Brain pericyte (primary cell): Measurements from ENCODE around the gene IMMP2L.
"Not testable (repeated sequence)": the region's sequence is repeated elsewhere in the genome, so short reads cannot be mapped to it uniquely, and the experiment has no call there.

Source experiments
- DNase-seq: peaks from one replicate; pipeline ENCODE4 v3.0.0-alpha.2; 2012; ENCODE audit warnings: low read depth, low spot score

IMMP2L gene

GRCh38 chr7:111264981-111265380, 297.3 kb downstream of the IMMP2L start:
- DNase-seq = no peak

GRCh38 chr7:111264111-111264868, 298.0 kb downstream of the IMMP2L start:
- DNase-seq = no peak

DNA sequence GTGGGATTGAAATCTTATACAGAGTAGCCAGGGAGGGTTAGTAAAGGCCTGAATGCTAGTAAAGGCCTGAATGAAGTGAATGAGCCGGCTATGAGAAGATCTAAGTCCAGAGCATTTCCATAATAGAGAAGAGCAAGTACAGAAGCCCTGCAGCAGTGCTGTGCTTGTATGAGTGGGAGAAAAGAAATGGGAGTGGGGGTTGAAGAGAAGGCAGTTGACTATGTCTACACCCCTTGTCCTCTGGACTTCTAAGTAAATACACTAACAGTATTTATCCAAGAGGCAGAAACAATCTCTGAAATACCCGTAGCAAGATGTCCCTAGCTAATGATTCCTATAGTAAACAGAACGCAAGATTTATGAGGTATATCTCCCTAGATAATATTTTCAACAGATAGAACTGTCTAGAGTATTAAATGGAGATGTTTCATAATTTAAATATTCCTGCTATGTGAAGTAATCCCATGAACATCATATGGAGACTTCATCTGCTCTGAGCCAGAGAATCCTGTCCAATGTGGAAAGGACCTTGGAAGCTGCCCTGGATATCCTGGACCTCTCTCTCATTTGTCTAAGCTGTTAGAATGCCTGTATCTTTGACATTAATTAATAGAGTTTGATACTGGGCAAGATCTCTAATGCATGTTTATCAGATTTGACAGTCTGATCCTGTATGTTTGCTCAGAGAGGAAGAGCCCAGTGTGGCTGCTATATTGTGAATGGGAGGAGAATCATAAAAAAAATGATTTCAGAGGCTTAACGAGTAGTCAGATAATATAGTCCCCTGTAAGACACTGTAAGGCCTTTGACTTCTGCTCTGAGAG, 299.8 kb downstream of the IMMP2L start:
- no peak for DNase-seq

GRCh38 chr7:111261496-111261895, 300.8 kb downstream of the IMMP2L start:
- no peak for DNase-seq

GRCh38 chr7:111259991-111260390, 302.3 kb downstream of the IMMP2L start:
- DNase-seq = no peak

GRCh38 chr7:111256391-111256790, 305.9 kb downstream of the IMMP2L start:
- DNase-seq = no peak

GRCh38 chr7:111255576-111255975, 306.7 kb downstream of the IMMP2L start:
- DNase-seq = no peak

DNA sequence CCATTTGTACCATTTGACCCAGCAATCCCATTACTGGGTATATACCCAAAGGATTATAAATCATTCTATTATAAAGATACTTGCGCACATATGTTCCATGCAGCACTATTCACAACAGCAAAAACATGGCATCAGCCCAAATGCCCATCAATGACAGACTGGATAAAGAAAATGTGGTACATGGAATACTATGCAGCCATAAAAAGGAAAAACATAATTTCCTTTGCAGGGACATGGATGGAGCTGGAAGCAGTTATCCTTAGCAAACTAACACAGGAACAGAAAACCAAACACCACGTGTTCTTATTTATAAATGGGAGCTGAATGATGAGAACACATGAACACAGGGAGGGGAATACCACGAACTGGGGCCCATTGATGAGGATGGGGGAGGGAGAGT, 310.9 kb downstream of the IMMP2L start:
- not testable (repeated sequence) for DNase-seq

DNA sequence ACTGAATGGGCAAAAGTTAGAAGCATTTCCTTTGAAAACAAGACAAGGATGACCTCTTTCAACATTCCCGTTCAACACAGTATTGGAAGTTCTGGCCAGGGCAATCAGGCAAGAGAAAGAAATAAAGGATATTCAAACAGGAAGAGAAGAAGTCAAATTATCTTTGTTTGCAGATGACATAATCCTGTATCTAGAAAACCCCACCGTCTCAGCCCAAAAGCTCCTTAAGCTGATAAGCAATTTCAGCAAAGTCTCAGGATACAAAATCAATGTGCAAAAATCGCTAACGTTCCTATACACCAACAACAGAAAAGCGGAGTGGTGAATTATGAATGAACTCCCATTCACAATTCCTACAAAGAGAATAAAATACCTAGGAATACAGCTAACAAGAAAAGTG, 312.5 kb downstream of the IMMP2L start:
- DNase-seq = not testable (repeated sequence)

DNA sequence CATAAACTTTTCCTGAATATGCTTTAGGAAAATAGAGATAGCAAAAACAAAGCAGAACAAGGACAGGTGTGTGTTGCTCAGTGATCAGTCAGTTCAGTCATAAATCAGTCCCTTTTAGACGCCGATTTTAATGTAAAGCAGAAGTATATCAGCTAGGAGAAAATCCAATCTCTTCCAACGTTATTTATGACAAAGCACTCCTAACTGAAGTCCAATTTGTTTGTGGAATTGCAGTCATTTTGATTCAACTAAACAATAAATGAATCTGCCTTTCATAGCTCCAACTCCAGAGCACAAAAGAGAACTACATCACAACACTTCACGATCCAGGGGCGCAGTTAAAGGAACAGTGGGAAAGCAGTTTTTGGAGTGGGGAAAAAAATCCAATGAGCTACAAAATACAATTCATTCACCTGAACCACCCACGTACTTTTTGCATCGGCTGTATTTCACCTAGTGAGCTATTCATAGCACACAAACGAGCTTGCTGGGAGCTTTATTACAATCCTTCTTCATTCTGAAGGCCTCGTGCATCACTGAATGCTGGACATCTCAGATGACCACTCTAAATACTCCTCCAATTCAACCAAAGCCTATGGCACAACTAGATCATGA, 320.0 kb downstream of the IMMP2L start:
- DNase-seq = no peak

DNA sequence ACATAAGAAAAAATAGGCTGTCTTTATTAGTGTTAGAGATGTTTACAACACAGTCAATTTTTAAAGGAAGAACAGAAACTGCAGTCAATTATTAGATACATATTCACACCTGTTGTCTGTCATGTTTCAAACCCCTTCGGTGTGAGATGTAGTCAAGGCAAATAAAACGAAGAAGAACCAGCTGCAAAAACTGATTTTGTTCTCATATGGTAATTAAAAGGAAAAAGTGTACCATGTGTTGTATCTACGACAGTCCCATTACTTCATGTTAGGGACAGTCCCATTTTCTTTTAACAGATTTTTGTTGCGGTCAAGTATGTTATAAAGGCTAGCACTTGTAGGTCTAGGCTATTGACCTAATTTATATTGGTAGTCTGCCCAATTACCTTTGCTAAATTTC, 321.9 kb downstream of the IMMP2L start:
- no peak for DNase-seq

DNA sequence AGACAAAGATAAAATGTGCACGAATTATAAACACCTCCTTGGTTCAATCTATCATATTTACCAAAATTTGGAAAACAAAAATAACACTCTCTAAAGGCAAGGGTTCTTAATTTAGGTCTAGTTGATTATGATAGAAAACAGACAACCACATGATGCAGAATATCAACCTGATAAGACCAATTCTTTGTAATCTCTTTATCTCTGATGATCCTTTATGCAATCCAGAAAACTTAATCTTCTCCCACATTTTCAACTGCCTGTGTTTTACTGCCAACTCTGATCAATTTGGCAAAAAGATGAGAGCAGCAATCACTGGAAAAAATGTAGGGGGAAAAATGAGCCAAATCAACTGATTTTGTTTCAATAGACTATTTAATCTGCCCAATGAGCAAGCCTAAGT, 322.9 kb downstream of the IMMP2L start:
- DNase-seq = no peak

DNA sequence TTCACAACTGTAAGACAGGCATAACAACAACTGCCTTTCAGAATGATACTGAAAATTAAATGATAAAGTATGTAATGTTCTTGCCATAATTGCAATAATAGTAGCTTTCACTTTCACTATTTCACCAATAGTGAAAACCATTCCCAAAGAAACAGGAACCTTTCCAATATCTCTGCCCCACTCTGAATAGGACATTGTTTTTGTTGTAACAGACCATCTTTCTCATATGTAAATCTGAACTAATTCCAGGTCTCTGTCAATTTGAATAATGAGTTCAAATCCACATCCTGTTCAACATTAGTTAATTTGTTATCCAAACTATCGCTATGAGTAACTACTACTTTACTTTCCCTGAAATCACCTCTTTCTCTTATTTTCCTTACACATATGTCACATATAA, 323.4 kb downstream of the IMMP2L start:
- no peak for DNase-seq

- DNase-seq = no peak
Measured at GRCh38 chr7:111235709-111236108, 326.6 kb downstream of the IMMP2L start.

GRCh38 chr7:111232249-111233084, 329.8 kb downstream of the IMMP2L start:
- DNase-seq = no peak

- DNase-seq = peak; percentile 2
Measured at GRCh38 chr7:111229916-111230315, 332.4 kb downstream of the IMMP2L start.

- no peak for DNase-seq
Measured at GRCh38 chr7:111229181-111229740, 333.0 kb downstream of the IMMP2L start.

DNA sequence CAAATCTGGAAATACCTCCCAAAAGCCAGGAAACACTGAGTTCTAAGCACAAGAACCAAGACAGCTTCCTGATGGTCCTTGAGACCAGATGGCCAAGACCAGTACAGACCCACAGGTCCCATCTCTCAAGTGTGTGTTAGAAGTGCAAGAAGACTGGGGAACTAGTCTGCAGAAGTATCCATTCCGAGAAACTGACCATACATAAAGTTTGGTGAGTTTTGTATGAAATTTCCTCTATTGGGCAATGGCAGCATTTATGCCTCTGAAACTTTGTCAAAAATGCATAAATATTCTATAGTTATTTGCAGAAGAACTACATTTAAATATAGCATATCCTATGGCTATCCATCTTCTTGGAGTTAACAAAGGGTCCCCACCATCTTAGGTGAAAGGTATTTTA, 333.9 kb downstream of the IMMP2L start:
- no peak for DNase-seq

DNA sequence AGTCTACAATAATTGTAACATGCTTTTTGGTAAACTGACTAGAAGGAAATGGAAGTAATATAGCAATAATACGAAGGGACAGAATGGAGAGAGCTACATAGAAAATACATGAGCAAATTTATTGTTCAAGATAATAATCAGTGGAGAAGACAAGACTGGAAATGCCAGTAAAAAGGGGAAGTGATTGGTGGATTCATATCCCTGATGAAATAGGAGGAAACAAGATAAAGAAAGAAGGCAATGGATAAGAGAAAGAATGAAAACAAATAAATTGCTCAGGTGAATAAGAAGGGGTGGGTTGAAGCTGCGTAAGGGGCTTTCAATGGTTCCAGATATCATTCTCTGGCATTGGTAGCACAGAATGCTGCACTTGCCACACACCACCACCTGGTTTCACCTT, 335.5 kb downstream of the IMMP2L start:
- no peak for DNase-seq

DNA sequence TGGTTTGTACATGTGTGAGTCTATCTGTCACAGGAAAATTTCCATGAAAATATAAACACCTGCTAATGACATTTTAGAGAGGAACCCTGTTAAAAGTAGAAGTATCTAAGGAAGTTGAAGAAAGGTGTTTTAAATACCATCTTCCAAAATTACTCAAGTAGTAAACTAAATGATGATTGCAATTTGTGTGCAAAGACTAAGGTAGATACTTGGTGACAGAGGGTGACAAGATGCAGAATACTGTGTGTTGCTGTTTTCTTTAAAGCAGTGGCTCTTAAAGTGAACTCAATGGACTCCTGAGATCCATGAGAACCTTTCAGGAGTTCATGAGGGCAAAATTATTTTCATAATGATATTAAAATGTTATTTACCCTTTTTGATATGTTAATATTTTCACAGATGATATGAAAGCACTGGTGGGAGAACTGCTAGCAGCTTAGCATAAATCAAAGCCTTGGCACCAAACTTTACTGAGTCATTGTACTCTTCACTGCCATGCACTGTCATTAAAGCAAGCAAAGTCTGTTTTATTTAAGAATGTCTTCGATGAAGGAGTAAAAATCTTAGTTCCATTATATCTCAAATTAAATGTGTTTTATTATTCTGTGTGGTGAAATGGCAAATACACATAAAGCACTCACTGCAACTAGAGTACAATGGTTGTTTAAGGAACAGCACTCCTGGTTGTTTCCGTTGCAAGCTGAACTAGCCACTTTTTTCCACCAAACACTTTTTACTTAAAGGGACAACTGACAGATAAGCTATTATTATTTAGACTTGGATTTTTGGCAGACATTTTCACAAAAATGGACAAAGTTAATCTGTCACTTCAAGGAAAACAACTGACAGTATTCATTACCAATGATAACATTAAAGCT, 337.7 kb downstream of the IMMP2L start:
- DNase-seq = no peak
